SHP77 (cell line): ENCODE data around the gene LMTK2.

Experiments used
- DNase-seq, 2 experiments: peaks; one replicate each; lab custom pipeline; 2025; lab: John Stamatoyannopoulos, UW

The LMTK2 gene

GRCh38 chr7:98106647-98107312 is at the start of gene LMTK2:
LMTK2 (plus strand) TSS chr7:98106862; CDS start chr7:98107178, 316 bp downstream.
- peak; percentile 62 to 73 for DNase-seq

GRCh38 chr7:98057157-98057556 is 49.5 kb upstream of the LMTK2 start:
- no peak for DNase-seq

- no peak for DNase-seq
These were observed 48.5 kb upstream of the LMTK2 start for GRCh38 chr7:98058186-98058585.

- DNase-seq, result no peak
These were observed 42.4 kb upstream of the LMTK2 start for GRCh38 chr7:98064233-98064632.

GRCh38 chr7:98066208-98066607 is 40.5 kb upstream of the LMTK2 start:
- no peak for DNase-seq

- no peak for DNase-seq
These were observed 39.6 kb upstream of the LMTK2 start for GRCh38 chr7:98066934-98067507.

- DNase-seq, result no peak
These were observed 33.6 kb upstream of the LMTK2 start for GRCh38 chr7:98073047-98073446.

GRCh38 chr7:98075801-98076200 is 30.9 kb upstream of the LMTK2 start:
- no peak for DNase-seq

GRCh38 chr7:98077762-98078161 is 28.9 kb upstream of the LMTK2 start:
- no peak for DNase-seq

GRCh38 chr7:98078197-98078870 is 28.3 kb upstream of the LMTK2 start:
- no peak for DNase-seq

GRCh38 chr7:98079891-98080648 is 26.6 kb upstream of the LMTK2 start:
- DNase-seq, result no peak

- no peak for DNase-seq
These were observed 25.3 kb upstream of the LMTK2 start for GRCh38 chr7:98081319-98081718.

GRCh38 chr7:98084631-98085030 is 22.0 kb upstream of the LMTK2 start:
- no peak for DNase-seq

- no peak for DNase-seq
These were observed 21.0 kb upstream of the LMTK2 start for GRCh38 chr7:98085674-98086073.

GRCh38 chr7:98086281-98086718 is 20.4 kb upstream of the LMTK2 start:
- DNase-seq, result no peak

GRCh38 chr7:98088109-98088508 is 18.6 kb upstream of the LMTK2 start:
- no peak for DNase-seq

GRCh38 chr7:98090116-98090515 is 16.5 kb upstream of the LMTK2 start:
- DNase-seq, result no peak

GRCh38 chr7:98091061-98091460 is 15.6 kb upstream of the LMTK2 start:
- DNase-seq, result no peak

- DNase-seq, result no peak
These were observed 15.1 kb upstream of the LMTK2 start for GRCh38 chr7:98091523-98091922.

GRCh38 chr7:98097042-98097645 is 9.5 kb upstream of the LMTK2 start:
- DNase-seq, result no peak

- no peak for DNase-seq
These were observed 6.6 kb upstream of the LMTK2 start for GRCh38 chr7:98100088-98100487.

- DNase-seq, result no peak
These were observed 4.5 kb upstream of the LMTK2 start for GRCh38 chr7:98102170-98102569.
